Tibial nerve (tissue), 4 donors: ENCODE data around the gene USP47. TPM values are rescaled to one million over a fixed set of nuclear protein-coding genes. Genes with fewer than 3 reads are reported as not detected.

ENCODE experiments used
- DNase-seq, 2 donors: peaks; one replicate each; pipeline ENCODE4 v3.0.0-alpha.2; 2019; ENCODE audit warnings: low spot score in 2 of 2
- H3K27ac ChIP-seq, 4 donors: fragments of 200-600 bp; sonication (generic) in 3 of 4; one replicate each; pipeline ENCODE4 v1.5.1; 2017 to 2019; ENCODE audit warnings: mild to moderate bottlenecking in 1 of 4
- H3K27me3 ChIP-seq, 2 donors: fragments of 200-600 bp; sonication (generic) in 1 of 2; one replicate each; pipeline versions ENCODE4 v1.5.1 to v1.6.0; 2017 to 2019
- H3K36me3 ChIP-seq, 3 donors: fragments of 200-600 bp; sonication (generic); one replicate each; pipeline ENCODE4 v1.5.1; 2018 to 2019
- H3K4me1 ChIP-seq, 4 donors: fragments of 200-600 bp; sonication (generic) in 3 of 4; one replicate each; pipeline ENCODE4 v1.5.1; 2017 to 2019
- H3K4me3 ChIP-seq, 4 donors: fragments of 200-600 bp; sonication (generic) in 3 of 4; one replicate each; pipeline ENCODE4 v1.5.1; 2017 to 2019; ENCODE audit warnings: mild to moderate bottlenecking in 1 of 4, moderate library complexity in 1 of 4
- H3K9me3 ChIP-seq, 4 donors: fragments of 200-600 bp; sonication (generic) in 3 of 4; one replicate each; pipeline ENCODE4 v1.5.1; 2017 to 2019
- EP300 ChIP-seq, 2 donors: sonication (generic); formaldehyde crosslinking; IDR thresholded peaks; one replicate each; pipeline ENCODE4 v1.6.1; 2017; ENCODE audit warnings: antibody characterized with exemption in 2 of 2, mild to moderate bottlenecking in 1 of 2
- POLR2A ChIP-seq, 2 donors: fragments of 450-650 bp; IDR thresholded peaks; one replicate each; pipeline ENCODE4 v1.6.1; 2017; ENCODE audit warnings: antibody characterized with exemption in 2 of 2, mild to moderate bottlenecking in 2 of 2, moderate library complexity in 2 of 2
- WGBS, 2 donors: methylation state at CpG; one replicate each; pipeline ENCODE4 v1.1.5; 2018; 5-methylcytosine and 5-hydroxymethylcytosine counted together
- total RNA-seq, 4 donors: library from RNA; depleted of rRNA; stranded (reverse); fragments of >200 nt; gene quantifications; one replicate each; pipeline ENCODE4 v1.1.0, GENCODE V29; 2016
- TF ChIP-seq, protein P1 (sequence below), 5 experiments: fragments of 200-600 bp in 3 of 5; fragments of 450-650 bp in 2 of 5; sonication (generic) in 3 of 5; IDR thresholded peaks; one replicate each; pipeline ENCODE4 v1.5.1; 2016 to 2019; ENCODE audit warnings: antibody characterized with exemption in 5 of 5, mild to moderate bottlenecking in 3 of 5, moderate library complexity in 2 of 5

Gene USP47
- total RNA-seq, 4 donors from 2014 or later, result 63.3 to 91.8 (median 84.5) TPM

DNA sequence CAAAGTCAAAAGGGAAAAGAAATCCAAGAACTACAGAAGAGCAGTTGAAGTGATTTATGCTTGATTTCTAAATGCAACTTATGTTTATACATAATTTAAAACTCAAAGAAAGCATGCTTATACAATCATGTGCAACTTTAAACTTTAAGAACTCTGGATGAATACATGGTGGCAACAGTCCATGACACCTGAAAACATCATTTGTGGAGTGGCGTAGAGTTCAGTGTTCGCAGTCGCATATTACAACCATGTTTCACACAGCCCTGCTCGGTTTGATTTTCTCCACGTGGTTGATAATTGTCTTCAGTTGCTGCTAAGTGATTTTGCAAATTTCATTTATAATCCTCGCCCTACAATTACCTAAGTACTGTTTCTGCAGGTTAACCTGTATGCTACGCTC, 121.3 kb downstream of the USP47 start:
- H3K36me3 ChIP-seq, result peaks cover 0 to 66% (median 0%) of the 10 kb centered on the region in 3 donors
- no peaks in the 10 kb centered on the region for H3K27me3 ChIP-seq
- no peak overlapping the region for H3K27ac ChIP-seq
- peaks cover 0 to 20% (median under 1%) of the 10 kb centered on the region in 4 donors for H3K4me1 ChIP-seq
- DNase-seq, result no peak
- TF ChIP-seq, protein P1, sequence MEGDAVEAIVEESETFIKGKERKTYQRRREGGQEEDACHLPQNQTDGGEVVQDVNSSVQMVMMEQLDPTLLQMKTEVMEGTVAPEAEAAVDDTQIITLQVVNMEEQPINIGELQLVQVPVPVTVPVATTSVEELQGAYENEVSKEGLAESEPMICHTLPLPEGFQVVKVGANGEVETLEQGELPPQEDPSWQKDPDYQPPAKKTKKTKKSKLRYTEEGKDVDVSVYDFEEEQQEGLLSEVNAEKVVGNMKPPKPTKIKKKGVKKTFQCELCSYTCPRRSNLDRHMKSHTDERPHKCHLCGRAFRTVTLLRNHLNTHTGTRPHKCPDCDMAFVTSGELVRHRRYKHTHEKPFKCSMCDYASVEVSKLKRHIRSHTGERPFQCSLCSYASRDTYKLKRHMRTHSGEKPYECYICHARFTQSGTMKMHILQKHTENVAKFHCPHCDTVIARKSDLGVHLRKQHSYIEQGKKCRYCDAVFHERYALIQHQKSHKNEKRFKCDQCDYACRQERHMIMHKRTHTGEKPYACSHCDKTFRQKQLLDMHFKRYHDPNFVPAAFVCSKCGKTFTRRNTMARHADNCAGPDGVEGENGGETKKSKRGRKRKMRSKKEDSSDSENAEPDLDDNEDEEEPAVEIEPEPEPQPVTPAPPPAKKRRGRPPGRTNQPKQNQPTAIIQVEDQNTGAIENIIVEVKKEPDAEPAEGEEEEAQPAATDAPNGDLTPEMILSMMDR (IDR thresholded peaks at IDR 0.05), result no peak
- H3K4me3 ChIP-seq, result no peak overlapping the region
- 82% methylated on average over 7 of the region's 7 CpGs for WGBS, 2 donors
- peaks cover 0 to 5% (median 0%) of the 10 kb centered on the region in 4 donors for H3K9me3 ChIP-seq

DNA sequence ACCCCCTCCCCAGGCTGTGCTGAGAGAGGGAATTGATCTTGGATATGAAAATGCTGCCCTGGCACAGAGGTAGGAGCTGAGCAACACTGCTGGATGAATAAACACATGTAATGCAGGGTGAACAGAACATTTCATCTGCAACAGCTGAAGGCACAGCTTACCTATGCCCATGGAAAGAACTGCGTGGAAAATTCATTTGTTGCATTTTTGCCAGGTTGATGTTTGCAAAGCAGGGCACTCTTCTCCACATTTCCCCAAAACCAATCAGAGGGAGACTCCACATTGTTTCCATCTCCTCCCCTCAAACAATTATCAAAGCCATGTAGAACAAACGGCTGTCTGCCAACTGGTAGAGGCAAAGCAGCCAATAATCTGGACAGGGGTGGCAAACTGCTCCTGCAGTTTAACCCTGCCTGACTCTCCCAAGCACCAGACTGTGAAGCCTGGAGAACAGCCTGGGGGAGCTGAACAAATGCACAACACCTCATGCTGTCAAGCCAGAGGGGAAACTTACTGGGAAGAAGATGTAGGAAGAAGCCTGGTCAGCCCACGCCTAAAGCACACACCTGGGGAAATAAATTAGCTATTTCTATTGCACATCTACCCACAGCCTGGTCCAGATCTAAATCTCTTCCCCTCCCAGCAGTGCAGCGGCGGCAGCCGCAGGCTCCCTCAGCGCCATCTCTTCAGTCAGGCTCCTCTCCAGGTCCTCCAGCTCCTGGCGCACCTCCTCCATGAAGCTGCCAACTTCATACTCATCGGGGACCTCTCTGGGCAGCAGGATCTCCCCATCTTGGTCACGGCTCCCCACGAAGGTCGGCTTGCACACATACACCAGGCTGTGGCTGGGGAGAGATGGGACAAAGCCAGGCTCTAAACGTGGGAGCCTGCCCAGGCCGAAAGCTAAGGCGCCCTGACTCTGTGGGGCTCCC, 122.3 kb downstream of the USP47 start:
- Histone ChIP-seq H3K4me1 (peaks cover 0 to 30% (median 6%) of the 10 kb centered on the region in 4 donors), H3K4me3 (no peak overlapping the region), H3K36me3 (peaks cover 0 to 61% (median 0%) of the 10 kb centered on the region in 3 donors), H3K27ac (peak overlapping the region in 2 of 4 donors; percentile 13 to 27), H3K27me3 (no peaks in the 10 kb centered on the region), H3K9me3 (peaks cover 0 to 5% (median 0%) of the 10 kb centered on the region in 4 donors)
- no peak for DNase-seq
- 74 to 76% methylated on average over 15 of the region's 15 CpGs for WGBS, 2 donors
- no peak for TF ChIP-seq POLR2A (IDR thresholded peaks at IDR 0.05)
- TF ChIP-seq, protein P1 (IDR thresholded peaks at IDR 0.05), result no peak
- no peak for TF ChIP-seq EP300 (IDR thresholded peaks at IDR 0.05)

DNA sequence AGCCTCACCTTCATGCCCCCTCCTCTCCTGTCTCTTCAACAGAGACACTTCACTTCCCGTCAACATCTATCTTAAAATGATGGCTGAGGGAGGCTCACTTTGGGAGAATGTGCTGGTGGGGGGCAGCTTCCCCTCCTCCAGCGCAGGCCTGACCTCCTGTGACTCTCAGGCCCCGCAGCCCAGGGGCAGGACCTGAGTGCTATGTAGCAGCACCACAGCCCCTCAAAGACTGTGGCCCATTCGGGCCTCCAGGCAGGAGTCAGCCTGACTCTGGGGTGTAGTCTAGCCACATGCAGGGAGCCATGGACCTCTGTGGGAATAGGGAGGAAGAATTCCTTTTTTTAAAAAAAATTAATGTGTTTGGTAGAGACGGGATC, 123.0 kb downstream of the USP47 start:
- no peak overlapping the region for H3K4me3 ChIP-seq
- H3K9me3 ChIP-seq, result peaks cover 0 to 5% (median 0%) of the 10 kb centered on the region in 4 donors
- no peaks in the 10 kb centered on the region for H3K27me3 ChIP-seq
- WGBS, 2 donors, result 85 to 88% methylated on average over 5 of the region's 5 CpGs
- TF ChIP-seq POLR2A (IDR thresholded peaks at IDR 0.05) (no peak), EP300 (IDR thresholded peaks at IDR 0.05) (no peak)
- TF ChIP-seq, protein P1 (IDR thresholded peaks at IDR 0.05), result no peak
- peak overlapping the region in 2 of 4 donors; percentile 13 to 27 for H3K27ac ChIP-seq
- peaks cover 0 to 36% (median 12%) of the 10 kb centered on the region in 4 donors for H3K4me1 ChIP-seq
- peaks cover 0 to 61% (median 0%) of the 10 kb centered on the region in 3 donors for H3K36me3 ChIP-seq
- no peak for DNase-seq

DNA sequence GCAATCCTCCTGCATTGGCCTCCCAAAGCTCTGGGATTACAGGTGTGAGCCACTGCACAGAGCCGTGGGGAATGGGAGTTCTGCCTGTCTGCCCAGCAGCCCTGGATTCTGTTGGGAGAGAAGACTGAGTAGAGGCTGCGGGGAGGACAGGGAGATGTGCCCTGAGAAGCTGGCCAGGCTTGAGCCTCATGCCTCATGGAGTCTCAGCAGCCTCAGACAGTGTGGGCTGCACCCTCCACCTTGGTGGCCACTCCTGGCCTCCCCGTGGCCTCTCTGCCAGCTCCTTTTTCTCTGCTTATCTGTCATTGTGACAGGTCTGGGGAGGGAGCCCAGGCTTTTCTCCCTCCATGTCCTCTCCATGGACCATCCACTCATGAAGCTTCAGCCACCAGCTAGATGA, 123.4 kb downstream of the USP47 start:
- 69 to 97% methylated on average over 3 of the region's 3 CpGs for WGBS, 2 donors
- TF ChIP-seq, protein P1 (IDR thresholded peaks at IDR 0.05), result no peak
- TF ChIP-seq EP300 (IDR thresholded peaks at IDR 0.05), result no peak
- no peak for TF ChIP-seq POLR2A (IDR thresholded peaks at IDR 0.05)
- Histone ChIP-seq H3K36me3 (peaks cover 0 to 61% (median 0%) of the 10 kb centered on the region in 3 donors), H3K4me1 (peaks cover 0 to 41% (median 15%) of the 10 kb centered on the region in 4 donors), H3K4me3 (no peak overlapping the region), H3K27ac (peak overlapping the region in 1 of 4 donors; percentile 27), H3K9me3 (peaks cover 0 to 5% (median 0%) of the 10 kb centered on the region in 4 donors), H3K27me3 (no peaks in the 10 kb centered on the region)
- DNase-seq, result no peak
